Vagina (tissue), 2 donors: Measurements from ENCODE around the gene KCNQ4. TPM values are rescaled to one million over a fixed set of nuclear protein-coding genes. Genes with fewer than 3 reads are reported as not detected.

Experiments
- DNase-seq, 2 donors: peaks; one replicate each; pipeline ENCODE4 v3.0.0-alpha.2; 2017; ENCODE audit errors: extremely low spot score in 2 of 2
- H3K27ac ChIP-seq: fragments of 200-600 bp; sonication (generic); one replicate; pipeline ENCODE4 v1.5.1; 2019
- H3K27me3 ChIP-seq: fragments of 200-600 bp; sonication (generic); one replicate; pipeline ENCODE4 v1.5.1; 2019
- H3K36me3 ChIP-seq, 2 donors: fragments of 200-600 bp; sonication (generic); one replicate each; pipeline ENCODE4 v1.5.1; 2017 to 2019
- H3K4me1 ChIP-seq: fragments of 200-600 bp; sonication (generic); one replicate; pipeline ENCODE4 v1.5.1; 2019
- H3K4me3 ChIP-seq, 2 donors: fragments of 200-600 bp; sonication (generic); 1 replicate in 1 of 2; 2 replicates in 1 of 2; pipeline ENCODE4 v1.5.1; 2016 to 2019
- H3K9me3 ChIP-seq: fragments of 200-600 bp; sonication (generic); one replicate; pipeline ENCODE4 v1.5.1; 2019
- POLR2A ChIP-seq, 2 donors: fragments of 450-650 bp; IDR thresholded peaks; one replicate each; pipeline ENCODE4 v1.6.1; 2017; ENCODE audit warnings: antibody characterized with exemption in 2 of 2, mild to moderate bottlenecking in 2 of 2, moderate library complexity in 2 of 2
- POLR2AphosphoS5 ChIP-seq, 2 donors: sonication (generic); formaldehyde crosslinking; IDR thresholded peaks; one replicate each; pipeline ENCODE4 v1.9.0; 2017; ENCODE audit warnings: antibody characterized with exemption in 2 of 2, mild to moderate bottlenecking in 2 of 2, low read depth in 1 of 2; ENCODE audit not compliant: insufficient read depth in 1 of 2
- intact Hi-C: fragments of 100-400 bp; cut with DNase I; formaldehyde crosslinking; loops from one replicate; pipeline ENCODE4 v1.15.1; 2023
- total RNA-seq: library from RNA; depleted of rRNA; stranded (reverse); fragments of >200 nt; gene quantifications from one replicate; pipeline ENCODE4 v1.2.3, GENCODE V29; 2016
- TF ChIP-seq, protein P1 (sequence below), 3 experiments: fragments of 450-650 bp in 2 of 3; fragments of 200-600 bp in 1 of 3; sonication (generic) in 1 of 3; IDR thresholded peaks; one replicate each; pipeline ENCODE4 v1.5.1; 2017 to 2019; ENCODE audit warnings: antibody characterized with exemption in 3 of 3, mild to moderate bottlenecking in 2 of 3, moderate library complexity in 2 of 3

The KCNQ4 gene
- total RNA-seq, 1 donor from 2014 or later, result 2.0 TPM

DNA sequence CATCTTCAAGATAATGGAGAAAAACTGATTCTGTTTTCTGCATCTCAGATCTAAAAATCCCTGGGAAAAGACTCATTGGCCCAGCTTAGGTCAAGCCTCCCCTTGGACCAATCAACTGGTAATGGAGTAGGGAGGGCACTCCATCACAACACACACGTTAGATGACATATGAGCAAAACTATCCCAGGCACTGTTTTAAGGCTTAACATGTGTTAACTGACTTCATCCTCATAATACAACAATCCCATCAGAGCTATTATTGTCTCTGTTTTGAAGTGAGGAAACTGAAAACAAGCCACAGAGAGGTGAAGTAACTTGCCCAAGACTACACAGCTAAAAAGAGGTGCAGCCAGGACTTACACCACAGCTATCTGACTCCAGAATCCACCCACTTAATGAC lies 93.3 kb downstream of the KCNQ4 start:
- intact Hi-C loops, result no loop called here
- H3K27me3 ChIP-seq, result no peaks in the 10 kb centered on the region
- H3K9me3 ChIP-seq, result no peaks in the 10 kb centered on the region
- no peak for TF ChIP-seq POLR2A (IDR thresholded peaks at IDR 0.05)
- TF ChIP-seq, protein P1, sequence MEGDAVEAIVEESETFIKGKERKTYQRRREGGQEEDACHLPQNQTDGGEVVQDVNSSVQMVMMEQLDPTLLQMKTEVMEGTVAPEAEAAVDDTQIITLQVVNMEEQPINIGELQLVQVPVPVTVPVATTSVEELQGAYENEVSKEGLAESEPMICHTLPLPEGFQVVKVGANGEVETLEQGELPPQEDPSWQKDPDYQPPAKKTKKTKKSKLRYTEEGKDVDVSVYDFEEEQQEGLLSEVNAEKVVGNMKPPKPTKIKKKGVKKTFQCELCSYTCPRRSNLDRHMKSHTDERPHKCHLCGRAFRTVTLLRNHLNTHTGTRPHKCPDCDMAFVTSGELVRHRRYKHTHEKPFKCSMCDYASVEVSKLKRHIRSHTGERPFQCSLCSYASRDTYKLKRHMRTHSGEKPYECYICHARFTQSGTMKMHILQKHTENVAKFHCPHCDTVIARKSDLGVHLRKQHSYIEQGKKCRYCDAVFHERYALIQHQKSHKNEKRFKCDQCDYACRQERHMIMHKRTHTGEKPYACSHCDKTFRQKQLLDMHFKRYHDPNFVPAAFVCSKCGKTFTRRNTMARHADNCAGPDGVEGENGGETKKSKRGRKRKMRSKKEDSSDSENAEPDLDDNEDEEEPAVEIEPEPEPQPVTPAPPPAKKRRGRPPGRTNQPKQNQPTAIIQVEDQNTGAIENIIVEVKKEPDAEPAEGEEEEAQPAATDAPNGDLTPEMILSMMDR (IDR thresholded peaks at IDR 0.05), result no peak
- no peak for TF ChIP-seq POLR2AphosphoS5 (IDR thresholded peaks at IDR 0.05; ENCODE audit: insufficient read depth in 1 of 2, low read depth in 1 of 2)
- no peak for DNase-seq
- H3K27ac ChIP-seq, result peak overlapping the region; percentile 61
- no peaks in the 10 kb centered on the region for H3K36me3 ChIP-seq
- no peak overlapping the region for H3K4me3 ChIP-seq
- H3K4me1 ChIP-seq, result peaks cover 12% of the 10 kb centered on the region

DNA sequence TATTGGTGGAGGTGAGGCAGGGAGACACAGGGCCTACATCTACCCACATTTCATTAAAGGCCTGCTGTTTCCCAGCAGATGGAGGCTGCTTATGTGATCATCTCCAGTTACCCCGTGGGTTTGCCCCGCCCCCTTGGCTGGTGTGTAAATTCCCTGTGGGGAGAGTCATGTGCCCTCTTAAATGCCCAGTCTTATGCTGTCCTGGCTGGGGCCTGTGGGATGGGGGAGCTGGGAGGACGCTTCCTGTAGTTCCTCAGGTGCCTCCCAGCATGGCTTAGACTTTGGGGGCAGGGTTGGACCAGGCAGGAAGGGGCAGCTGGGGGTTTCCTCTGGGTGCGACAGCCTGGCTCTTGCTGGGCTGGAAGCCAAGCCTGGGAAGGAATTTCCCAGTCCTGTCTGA lies 94.1 kb downstream of the KCNQ4 start:
- Histone ChIP-seq H3K27ac (peak overlapping the region; percentile 61), H3K4me1 (peaks cover 12% of the 10 kb centered on the region), H3K27me3 (no peaks in the 10 kb centered on the region), H3K36me3 (no peaks in the 10 kb centered on the region), H3K4me3 (no peak overlapping the region), H3K9me3 (no peaks in the 10 kb centered on the region)
- no peak for DNase-seq
- TF ChIP-seq, protein P1 (IDR thresholded peaks at IDR 0.05), result no peak
- no peak for TF ChIP-seq POLR2A (IDR thresholded peaks at IDR 0.05)
- TF ChIP-seq POLR2AphosphoS5 (IDR thresholded peaks at IDR 0.05; ENCODE audit: insufficient read depth in 1 of 2, low read depth in 1 of 2), result peak; percentile 16 to 63
- intact Hi-C loops, result no loop called here

GRCh38 chr1:40878906-40879305 lies 95.3 kb downstream of the KCNQ4 start:
- no peak overlapping the region for H3K27ac ChIP-seq
- H3K9me3 ChIP-seq, result no peaks in the 10 kb centered on the region
- no peak for DNase-seq
- no peaks in the 10 kb centered on the region for H3K27me3 ChIP-seq
- TF ChIP-seq POLR2AphosphoS5 (IDR thresholded peaks at IDR 0.05; ENCODE audit: insufficient read depth in 1 of 2, low read depth in 1 of 2) (no peak), POLR2A (IDR thresholded peaks at IDR 0.05) (no peak)
- TF ChIP-seq, protein P1 (IDR thresholded peaks at IDR 0.05), result no peak
- no peaks in the 10 kb centered on the region for H3K36me3 ChIP-seq
- intact Hi-C loops, result no loop called here
- H3K4me3 ChIP-seq, result no peak overlapping the region
- H3K4me1 ChIP-seq, result peaks cover 13% of the 10 kb centered on the region

DNA sequence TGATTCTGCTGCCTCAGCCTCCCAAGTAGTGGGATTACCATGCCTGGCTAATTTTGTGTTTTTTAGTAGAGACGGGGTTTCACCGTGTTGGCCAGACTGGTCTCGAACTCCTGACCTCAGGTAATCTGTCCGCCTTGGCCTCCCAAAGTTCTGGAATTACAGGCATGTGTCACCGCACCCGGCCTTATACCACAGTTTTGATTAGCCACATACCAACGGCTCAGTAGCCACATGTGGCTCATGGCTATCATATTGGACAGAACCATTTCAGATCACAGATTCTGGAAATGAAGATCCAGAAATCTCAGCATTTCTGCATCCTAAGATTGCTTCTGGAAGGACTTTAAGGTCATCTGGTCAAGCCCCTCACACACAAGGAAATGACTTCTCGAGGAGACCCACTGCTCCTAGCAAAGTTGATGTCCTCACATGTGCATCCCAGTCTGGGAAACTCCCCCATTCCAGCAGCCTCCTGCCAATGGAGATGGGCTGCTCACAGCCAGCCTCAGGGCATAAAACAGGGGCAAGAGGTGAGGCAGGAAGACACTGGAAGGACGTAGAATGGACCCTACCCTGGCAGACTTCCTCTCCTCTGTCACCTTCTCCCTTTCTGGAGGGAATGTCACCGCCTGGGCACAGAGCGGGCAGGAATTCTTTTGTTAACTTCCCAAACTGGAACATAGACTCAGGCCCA lies 96.0 kb downstream of the KCNQ4 start:
- Histone ChIP-seq H3K9me3 (no peaks in the 10 kb centered on the region), H3K36me3 (no peaks in the 10 kb centered on the region), H3K4me1 (peaks cover 20% of the 10 kb centered on the region), H3K27ac (no peak overlapping the region), H3K27me3 (no peaks in the 10 kb centered on the region), H3K4me3 (no peak overlapping the region)
- TF ChIP-seq POLR2AphosphoS5 (IDR thresholded peaks at IDR 0.05; ENCODE audit: insufficient read depth in 1 of 2, low read depth in 1 of 2), result no peak
- no peak for TF ChIP-seq POLR2A (IDR thresholded peaks at IDR 0.05)
- TF ChIP-seq, protein P1 (IDR thresholded peaks at IDR 0.05), result no peak
- intact Hi-C loops, result no loop called here
- no peak for DNase-seq

GRCh38 chr1:40880813-40881549 lies 97.4 kb downstream of the KCNQ4 start:
- Histone ChIP-seq H3K27ac (no peak overlapping the region), H3K4me1 (peaks cover 23% of the 10 kb centered on the region), H3K36me3 (no peaks in the 10 kb centered on the region), H3K4me3 (no peak overlapping the region), H3K27me3 (no peaks in the 10 kb centered on the region), H3K9me3 (no peaks in the 10 kb centered on the region)
- intact Hi-C loops, result no loop called here
- TF ChIP-seq POLR2A (IDR thresholded peaks at IDR 0.05), result no peak
- TF ChIP-seq, protein P1 (IDR thresholded peaks at IDR 0.05), result no peak
- TF ChIP-seq POLR2AphosphoS5 (IDR thresholded peaks at IDR 0.05; ENCODE audit: insufficient read depth in 1 of 2, low read depth in 1 of 2), result no peak
- no peak for DNase-seq
